Subcutaneous abdominal adipose tissue (tissue), 5 donors: Measurements from ENCODE around the gene SIGLEC14.
"Not testable (repeated sequence)": the region's sequence is repeated elsewhere in the genome, so short reads cannot be mapped to it uniquely, and the experiment has no call there.

Experiments
- H3K27ac ChIP-seq: one replicate; pipeline ENCODE4 v1.7.0; 2013; ENCODE audit warnings: low read depth, mild to moderate bottlenecking, inconsistent platforms, low read length, moderate library complexity
- H3K27me3 ChIP-seq, 5 donors: one replicate each; pipeline ENCODE4 v1.7.0; 2013; ENCODE audit warnings: low read length in 5 of 5, inconsistent platforms in 1 of 5; ENCODE audit not compliant: control insufficient read depth in 5 of 5, insufficient read depth in 4 of 5
- H3K36me3 ChIP-seq, 5 donors: one replicate each; pipeline ENCODE4 v1.7.0; 2013; ENCODE audit warnings: low read length in 5 of 5; ENCODE audit not compliant: control insufficient read depth in 5 of 5, insufficient read depth in 5 of 5
- H3K4me1 ChIP-seq, 5 donors: one replicate each; pipeline ENCODE4 v1.7.0; 2013; ENCODE audit warnings: low read length in 5 of 5, mild to moderate bottlenecking in 3 of 5, moderate library complexity in 1 of 5; ENCODE audit not compliant: control insufficient read depth in 5 of 5, insufficient read depth in 5 of 5
- H3K4me3 ChIP-seq, 5 donors: one replicate each; pipeline ENCODE4 v1.7.0; 2013; ENCODE audit warnings: low read length in 5 of 5, low read depth in 1 of 5
- H3K9ac ChIP-seq, 5 donors: one replicate each; pipeline ENCODE4 v1.7.0; 2013; ENCODE audit warnings: low read length in 5 of 5, mild to moderate bottlenecking in 4 of 5, moderate library complexity in 3 of 5
- H3K9me3 ChIP-seq, 5 donors: one replicate each; pipeline ENCODE4 v1.7.0; 2013; ENCODE audit warnings: low read length in 5 of 5; ENCODE audit not compliant: control insufficient read depth in 5 of 5
- donor health status: healthy.
- donor health status: healthy.
- donor health status: healthy.
- donor health status: healthy.
- donor health status: healthy.

Gene SIGLEC14

DNA sequence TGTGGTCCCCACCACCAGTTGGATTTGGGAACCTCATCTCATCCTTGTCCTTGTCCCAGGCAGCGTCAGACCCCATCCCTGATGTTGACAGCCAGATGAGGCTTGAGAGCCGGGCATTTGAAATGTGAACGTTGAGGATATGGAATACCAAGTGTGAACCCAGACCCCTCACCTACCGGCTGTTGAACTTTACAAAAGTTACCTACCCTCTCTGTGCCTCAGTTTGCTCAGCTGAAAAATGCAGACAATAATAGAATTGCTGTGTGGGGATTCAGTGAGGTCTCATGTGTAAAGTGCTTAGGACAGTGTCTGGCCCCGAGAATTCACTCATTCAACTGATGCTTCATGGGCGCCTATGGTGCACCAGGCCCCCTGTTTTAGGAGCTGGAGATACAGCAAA, 693 bp upstream of the SIGLEC14 start:
- Histone ChIP-seq H3K4me1 (peaks cover 0 to 23% (median 3%) of the 10 kb centered on the region in 5 donors), H3K4me3 (no peak overlapping the region), H3K27me3 (peaks cover 4 to 17% (median 7%) of the 10 kb centered on the region in 5 donors), H3K27ac (no peak overlapping the region), H3K9ac (no peak overlapping the region), H3K36me3 (no peaks in the 10 kb centered on the region), H3K9me3 (no peaks in the 10 kb centered on the region)

DNA sequence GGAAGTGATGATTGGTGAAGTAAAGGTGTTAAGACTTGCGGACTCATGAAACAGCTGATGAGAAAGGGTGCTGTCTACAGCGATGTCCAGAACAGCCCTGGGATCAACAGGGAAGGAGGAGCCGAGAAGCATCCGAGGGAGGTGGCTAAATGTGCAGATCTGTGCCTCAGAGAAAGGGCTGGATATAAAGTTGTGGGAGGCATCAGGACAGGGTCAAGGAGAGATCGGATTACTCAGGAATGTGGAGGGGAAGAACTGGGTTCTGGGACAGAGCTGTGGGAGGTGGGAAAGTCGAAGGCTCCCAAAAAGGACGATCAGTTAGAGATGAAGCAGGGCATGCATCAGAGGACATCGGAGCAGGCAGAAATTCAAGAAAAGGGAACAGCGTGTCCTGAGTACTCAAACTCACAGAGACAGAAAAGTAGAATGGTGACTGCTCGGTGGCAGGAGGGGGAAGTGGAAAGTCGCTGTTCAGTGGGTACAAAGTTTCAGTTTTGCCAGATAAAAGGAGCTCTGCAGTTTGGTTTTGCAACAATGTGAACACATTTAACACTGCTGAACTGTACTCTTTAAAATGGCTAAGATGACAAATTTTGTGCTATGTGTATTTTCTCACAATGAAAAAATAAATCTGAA, 1.9 kb downstream of the SIGLEC14 start:
- Histone ChIP-seq H3K9me3 (no peaks in the 10 kb centered on the region), H3K9ac (no peak overlapping the region), H3K36me3 (no peaks in the 10 kb centered on the region), H3K27ac (no peak overlapping the region), H3K4me3 (no peak overlapping the region), H3K4me1 (peaks cover 0 to 17% (median 3%) of the 10 kb centered on the region in 5 donors), H3K27me3 (peaks cover 0 to 17% (median 7%) of the 10 kb centered on the region in 5 donors)

DNA sequence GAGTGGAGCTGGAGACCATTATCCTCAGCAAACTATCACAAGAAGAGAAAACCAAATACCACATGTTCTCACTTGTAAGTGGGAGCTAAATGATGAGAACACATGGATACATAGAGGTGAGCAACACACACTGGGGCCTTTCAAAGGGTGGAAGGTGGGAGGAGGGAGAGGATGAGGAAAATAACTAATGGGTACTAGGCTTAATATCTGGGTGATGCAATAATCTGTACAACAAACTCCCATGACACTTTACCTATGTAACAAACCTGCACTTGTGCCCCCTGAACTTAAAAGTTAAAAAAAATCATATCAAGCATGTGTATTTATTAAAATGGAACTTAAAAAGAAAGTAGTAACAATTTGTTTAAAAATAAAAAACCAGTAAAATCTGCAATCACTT, 5.0 kb downstream of the SIGLEC14 start:
- H3K27ac ChIP-seq: no peak overlapping the region

DNA sequence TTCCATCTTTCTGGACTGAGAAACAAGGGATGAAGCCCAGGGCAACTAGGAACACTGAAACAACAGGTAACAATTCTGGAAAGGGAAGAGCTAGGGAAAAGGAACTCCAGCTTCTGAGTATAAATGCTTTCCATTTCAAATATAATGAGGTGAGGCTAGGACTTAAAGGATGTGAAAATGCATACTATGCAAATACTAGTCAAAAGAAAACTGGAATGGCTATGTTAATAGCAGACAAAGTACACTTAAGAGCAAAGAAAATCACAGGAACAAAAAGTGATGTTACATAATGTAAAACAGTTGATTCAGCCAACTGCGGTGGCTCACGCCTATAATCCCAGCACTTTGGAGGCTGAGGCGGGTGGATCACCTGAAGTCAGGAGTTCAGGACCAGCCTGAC, 6.2 kb downstream of the SIGLEC14 start:
- Histone ChIP-seq H3K9ac (no peak overlapping the region), H3K9me3 (peaks cover 0 to 13% (median 9%) of the 10 kb centered on the region in 5 donors), H3K4me3 (no peak overlapping the region), H3K27ac (no peak overlapping the region), H3K27me3 (peaks cover 0 to 15% (median 9%) of the 10 kb centered on the region in 5 donors), H3K4me1 (peaks cover 0 to 11% (median 1%) of the 10 kb centered on the region in 5 donors), H3K36me3 (no peaks in the 10 kb centered on the region)

More for the DNA sequence above, 5.0 kb downstream of the SIGLEC14 start:
- Histone ChIP-seq H3K36me3 (no peaks in the 10 kb centered on the region), H3K9ac (no peak overlapping the region), H3K9me3 (peaks cover 0 to 11% (median 5%) of the 10 kb centered on the region in 5 donors), H3K4me3 (no peak overlapping the region), H3K27me3 (peaks cover 0 to 12% (median 9%) of the 10 kb centered on the region in 5 donors), H3K4me1 (peaks cover 0 to 13% (median 3%) of the 10 kb centered on the region in 5 donors)

DNA sequence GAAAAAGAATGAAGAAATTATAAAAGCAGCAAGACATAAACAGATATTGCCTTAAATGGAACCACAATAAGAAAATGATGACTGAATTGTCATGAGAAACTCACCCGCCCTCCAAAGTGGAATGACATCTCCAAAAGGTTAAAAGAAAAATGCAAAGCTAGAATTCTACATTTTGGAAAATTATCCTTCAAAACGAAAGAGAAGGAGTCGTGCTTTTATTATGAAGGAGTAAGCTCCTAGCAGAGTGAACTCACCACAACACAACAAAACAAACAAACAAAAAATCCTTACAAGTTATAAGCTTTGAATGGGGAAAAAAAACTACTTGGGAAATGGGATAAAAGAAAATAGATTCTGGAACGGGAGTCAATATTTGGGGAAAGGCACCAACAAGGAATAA, 6.7 kb downstream of the SIGLEC14 start:
- Histone ChIP-seq H3K9ac (no peak overlapping the region), H3K27ac (no peak overlapping the region), H3K9me3 (peaks cover 0 to 13% (median 9%) of the 10 kb centered on the region in 5 donors), H3K4me3 (no peak overlapping the region), H3K4me1 (peaks cover 0 to 7% (median 0%) of the 10 kb centered on the region in 5 donors), H3K27me3 (peaks cover 0 to 15% (median 9%) of the 10 kb centered on the region in 5 donors), H3K36me3 (no peaks in the 10 kb centered on the region)

DNA sequence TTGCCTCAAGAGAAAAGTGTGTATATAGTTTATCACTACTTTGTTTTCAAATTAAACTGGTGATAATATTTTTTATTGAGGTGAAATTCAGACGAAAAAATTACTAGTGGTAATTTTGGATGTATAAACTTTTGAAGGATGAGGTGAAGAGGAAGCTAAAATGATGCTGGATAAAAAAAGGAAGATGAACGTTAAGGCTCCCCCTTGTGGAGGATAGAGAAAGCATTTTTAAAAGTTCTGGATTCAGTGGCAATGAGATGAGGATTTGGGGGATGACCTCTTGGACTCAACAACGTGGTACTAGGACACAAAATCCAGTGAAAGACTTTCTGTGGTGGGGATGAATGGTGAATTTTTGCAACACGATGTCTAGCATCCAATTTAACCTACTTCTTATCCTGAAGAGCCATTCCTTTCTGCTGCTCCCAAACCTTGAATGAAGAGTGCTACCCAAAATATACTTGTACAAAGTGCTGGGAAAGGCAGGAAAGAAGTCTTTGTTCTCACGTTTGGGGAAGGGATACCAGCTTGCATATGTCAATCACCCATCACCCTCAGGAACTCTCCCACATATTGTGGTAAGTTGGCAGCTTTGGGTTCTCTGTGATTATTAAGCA, 9.2 kb downstream of the SIGLEC14 start:
- Histone ChIP-seq H3K27ac (no peak overlapping the region), H3K9ac (no peak overlapping the region), H3K4me1 (no peaks in the 10 kb centered on the region), H3K4me3 (no peak overlapping the region), H3K27me3 (peaks cover 0 to 10% (median 3%) of the 10 kb centered on the region in 5 donors), H3K36me3 (no peaks in the 10 kb centered on the region), H3K9me3 (peaks cover 0 to 13% (median 9%) of the 10 kb centered on the region in 5 donors)

DNA sequence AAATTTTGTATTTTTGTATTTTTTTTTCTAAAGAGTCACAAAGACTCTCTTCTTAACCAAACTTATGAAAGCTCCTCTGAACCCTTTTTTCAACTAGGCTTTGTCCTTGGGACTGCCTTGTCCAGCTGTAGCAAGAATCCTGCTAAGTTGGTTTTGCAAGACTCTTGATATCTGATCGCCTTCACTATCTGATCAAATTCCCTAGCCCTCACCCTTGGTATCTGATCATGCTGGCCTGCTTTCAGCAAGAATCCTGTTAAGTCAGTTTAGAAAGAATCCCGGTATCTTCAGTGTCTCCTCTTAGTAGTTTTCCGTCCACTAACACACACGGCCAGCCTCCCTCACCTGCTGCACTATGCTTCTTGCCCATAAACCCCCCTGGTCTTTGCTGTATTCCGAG, 14.5 kb downstream of the SIGLEC14 start:
- H3K27ac ChIP-seq: no peak overlapping the region

DNA sequence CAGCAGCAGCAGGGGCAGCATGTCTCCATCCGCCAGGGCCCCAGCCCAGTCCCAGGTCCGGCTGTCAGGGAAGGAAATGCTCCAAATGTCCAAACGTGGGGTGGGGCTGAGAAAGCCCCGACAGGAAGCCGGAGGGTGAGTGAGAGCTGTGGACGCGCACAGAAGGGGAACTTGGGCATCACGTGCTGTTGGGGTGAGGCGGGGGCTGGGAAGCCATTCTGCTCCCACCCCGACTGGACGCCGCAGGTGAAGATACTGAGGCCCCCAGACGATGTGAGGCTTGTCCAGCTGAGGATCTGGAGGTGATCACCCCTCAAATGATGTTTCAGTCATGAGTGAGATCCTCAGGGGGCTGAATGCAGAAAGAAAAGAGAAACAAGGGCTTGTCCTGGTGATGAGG, 16.3 kb downstream of the SIGLEC14 start, which contains the start of gene SIGLEC5:
Gene SIGLEC5 (minus strand): TSS at position 87 of the 400 bp plus-strand sequence. CDS start 66 bp downstream, at position 21.
- H3K9me3 ChIP-seq, H3K4me1 ChIP-seq, H3K36me3 ChIP-seq, H3K4me3 ChIP-seq, H3K27ac ChIP-seq, H3K9ac ChIP-seq: not testable (repeated sequence)
- H3K27me3 ChIP-seq: peaks cover 0 to 18% (median 12%) of the 10 kb centered on the region in 5 donors

More for the DNA sequence above, 14.5 kb downstream of the SIGLEC14 start:
- Histone ChIP-seq H3K9me3 (peaks cover 0 to 8% (median 5%) of the 10 kb centered on the region in 5 donors), H3K36me3 (peaks cover 0 to 4% (median 0%) of the 10 kb centered on the region in 5 donors), H3K27me3 (peaks cover 0 to 18% (median 11%) of the 10 kb centered on the region in 5 donors), H3K4me3 (no peak overlapping the region), H3K4me1 (peaks cover 0 to 6% (median 0%) of the 10 kb centered on the region in 5 donors), H3K9ac (no peak overlapping the region)

DNA sequence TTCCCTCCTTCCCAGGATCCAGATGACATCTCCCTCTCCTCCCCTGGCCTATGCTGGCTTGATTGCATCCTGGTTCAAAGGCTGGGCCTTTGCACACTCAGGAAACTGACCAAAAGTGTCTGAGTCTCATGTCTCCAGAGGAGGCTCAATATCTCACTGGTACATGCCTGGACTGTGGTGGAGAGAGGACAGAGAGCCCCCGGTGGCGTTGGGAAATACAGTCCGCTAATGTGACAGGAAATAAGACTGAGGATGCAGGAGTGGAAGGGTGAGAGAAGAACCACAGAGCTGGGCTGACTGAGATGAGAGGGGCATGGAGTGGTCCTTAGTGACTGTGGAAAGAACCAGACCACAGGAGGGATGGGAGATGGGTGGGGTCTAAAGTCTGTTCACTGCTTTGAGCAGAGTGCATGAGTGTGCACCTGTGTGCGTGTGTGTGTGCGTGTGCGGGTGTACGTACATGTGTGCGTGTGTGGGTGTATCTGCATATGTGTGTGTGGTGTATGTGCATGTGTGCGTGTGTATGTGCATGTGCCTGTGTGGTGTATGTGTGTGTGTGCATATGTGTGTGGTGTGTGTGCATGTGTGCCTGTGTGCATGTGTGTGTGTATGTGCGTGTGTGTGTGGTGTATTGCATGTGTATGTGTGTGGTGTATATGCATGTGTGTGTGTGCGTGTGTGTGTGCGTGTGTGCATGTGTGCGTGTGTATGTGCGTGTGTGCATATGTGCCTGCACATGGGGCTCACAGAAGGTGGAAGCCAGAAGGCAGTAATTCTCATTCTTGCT, 18.3 kb downstream of the SIGLEC14 start:
- Histone ChIP-seq H3K9me3 (no peaks in the 10 kb centered on the region), H3K4me3 (no peak overlapping the region), H3K27ac (no peak overlapping the region), H3K36me3 (peaks cover 0 to 4% (median 0%) of the 10 kb centered on the region in 5 donors), H3K9ac (no peak overlapping the region), H3K4me1 (peaks cover 0 to 6% (median 0%) of the 10 kb centered on the region in 5 donors), H3K27me3 (peaks cover 0 to 18% (median 12%) of the 10 kb centered on the region in 5 donors)
